ENCODE measurements around the gene CTDP1. TPM values are rescaled to one million over a fixed set of nuclear protein-coding genes. Genes with fewer than 3 reads are reported as not detected.

Gene CTDP1
- total RNA-seq, 1 experiment from 2014 or later: 31.7 TPM

DNA sequence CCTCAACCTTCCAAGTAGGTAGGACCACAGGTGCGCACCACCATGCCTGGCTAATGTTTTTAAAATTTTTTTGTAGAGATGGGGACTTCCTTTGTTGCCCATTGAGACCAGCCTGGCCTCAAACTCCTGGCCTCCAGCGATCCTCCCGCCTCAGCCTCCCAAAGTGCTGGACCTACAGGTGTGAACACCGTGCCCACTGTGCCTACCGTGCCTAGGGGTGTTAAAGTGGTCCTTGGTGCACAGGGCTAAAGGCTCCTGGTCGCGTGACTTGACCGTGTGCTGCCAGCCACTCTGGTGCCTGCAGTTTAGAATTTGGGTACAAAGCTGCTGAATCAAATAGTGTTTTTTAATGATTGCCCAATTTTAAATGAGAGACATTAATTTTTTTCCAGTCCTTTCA lies 67.1 kb downstream of the CTDP1 start:
- ATAC-seq (no peak), DNase-seq (no peak)
- H3F3A ChIP-seq (ENCODE audit: low read length, unreplicated experiment): no peaks in the 10 kb centered on the region
- no peaks in the 10 kb centered on the region for H4K20me1 ChIP-seq (ENCODE audit: low read length)
- no peak overlapping the region for H2AFZ ChIP-seq (ENCODE audit: low read length)
- H3K9me3 ChIP-seq (ENCODE audit: low read length): no peaks in the 10 kb centered on the region
- 0 out of 2 replicates have a peak, but pooled peaks cover 2% of the 10 kb centered on the region for H3K36me3 ChIP-seq (ENCODE audit: low read depth, low read length)
- H3K4me2 ChIP-seq (ENCODE audit: low read length): no peak overlapping the region
- intact Hi-C loops (cut with micrococcal nuclease): no loop called here
- no peak overlapping the region for H3K9ac ChIP-seq (ENCODE audit: low read length)
- H3K4me3 ChIP-seq (ENCODE audit: low read length): no peak overlapping the region
- no peaks in the 10 kb centered on the region for H3K79me2 ChIP-seq (ENCODE audit: low read length)
- H3K27ac ChIP-seq (ENCODE audit: low read length): no peak overlapping the region
- CTCF ChIA-PET: no interaction called here
- TF ChIP-seq EZH2phosphoT487 (IDR thresholded peaks at IDR 0.05; ENCODE audit: borderline replicate concordance, low read length) (no peak), EZH2 (IDR thresholded peaks at IDR 0.05; ENCODE audit: low read length, unreplicated experiment) (no peak)
- TF ChIP-seq, protein P1, sequence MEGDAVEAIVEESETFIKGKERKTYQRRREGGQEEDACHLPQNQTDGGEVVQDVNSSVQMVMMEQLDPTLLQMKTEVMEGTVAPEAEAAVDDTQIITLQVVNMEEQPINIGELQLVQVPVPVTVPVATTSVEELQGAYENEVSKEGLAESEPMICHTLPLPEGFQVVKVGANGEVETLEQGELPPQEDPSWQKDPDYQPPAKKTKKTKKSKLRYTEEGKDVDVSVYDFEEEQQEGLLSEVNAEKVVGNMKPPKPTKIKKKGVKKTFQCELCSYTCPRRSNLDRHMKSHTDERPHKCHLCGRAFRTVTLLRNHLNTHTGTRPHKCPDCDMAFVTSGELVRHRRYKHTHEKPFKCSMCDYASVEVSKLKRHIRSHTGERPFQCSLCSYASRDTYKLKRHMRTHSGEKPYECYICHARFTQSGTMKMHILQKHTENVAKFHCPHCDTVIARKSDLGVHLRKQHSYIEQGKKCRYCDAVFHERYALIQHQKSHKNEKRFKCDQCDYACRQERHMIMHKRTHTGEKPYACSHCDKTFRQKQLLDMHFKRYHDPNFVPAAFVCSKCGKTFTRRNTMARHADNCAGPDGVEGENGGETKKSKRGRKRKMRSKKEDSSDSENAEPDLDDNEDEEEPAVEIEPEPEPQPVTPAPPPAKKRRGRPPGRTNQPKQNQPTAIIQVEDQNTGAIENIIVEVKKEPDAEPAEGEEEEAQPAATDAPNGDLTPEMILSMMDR (conservative IDR thresholded peaks at IDR 0.05; ENCODE audit: low read depth, low read length): no peak
- BruUV-seq (replicated peaks): no TSS peak
- H3K9me2 ChIP-seq (replicated peaks; ENCODE audit: low read length): no peaks in the 10 kb centered on the region
- no peaks in the 10 kb centered on the region for H3K27me3 ChIP-seq (ENCODE audit: low read length)
- POLR2A ChIA-PET (ENCODE audit: unreplicated experiment): no interaction called here
- no peaks in the 10 kb centered on the region for H3K4me1 ChIP-seq (ENCODE audit: insufficient read depth, low read length)

DNA sequence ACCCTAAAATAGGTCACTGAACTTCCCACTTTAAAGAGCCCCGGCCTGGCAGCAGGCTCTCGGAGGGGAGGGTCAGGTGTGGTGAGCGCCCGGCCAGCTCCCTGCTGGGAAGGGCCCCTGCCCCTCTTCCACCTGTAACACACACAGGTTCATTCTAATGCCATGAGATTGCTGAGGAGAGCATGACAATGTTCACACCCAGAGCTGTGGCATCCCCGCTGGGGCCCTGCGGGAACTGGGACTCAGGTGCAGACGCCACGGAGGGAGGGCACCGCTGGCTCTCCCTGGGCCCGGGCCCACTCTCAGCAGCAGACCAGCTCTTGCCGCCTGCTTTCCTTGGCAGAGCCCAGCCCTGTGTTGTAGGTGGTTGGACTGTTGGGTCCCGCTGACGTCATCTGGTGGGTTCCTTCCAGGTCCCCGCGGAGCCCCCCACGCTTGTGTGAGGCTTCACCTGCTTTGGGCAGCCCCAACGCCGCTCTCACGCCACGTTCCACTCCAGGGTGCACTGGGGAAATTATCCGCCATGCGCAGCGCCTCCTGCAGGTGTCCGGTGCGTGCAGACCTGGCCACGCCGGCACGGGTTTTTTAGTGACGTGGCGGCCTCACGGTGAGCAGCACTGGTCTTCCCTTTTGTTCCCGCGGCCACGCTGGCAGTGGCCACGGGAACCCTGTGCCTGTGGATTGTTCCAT lies 67.7 kb downstream of the CTDP1 start:
- intact Hi-C loops (cut with micrococcal nuclease): no loop called here
- H2AFZ ChIP-seq (ENCODE audit: low read length): no peak overlapping the region
- H3K9ac ChIP-seq (ENCODE audit: low read length): no peak overlapping the region
- DNase-seq (no peak), ATAC-seq (no peak)
- no TSS peak for BruUV-seq (replicated peaks)
- TF ChIP-seq EZH2phosphoT487 (IDR thresholded peaks at IDR 0.05; ENCODE audit: borderline replicate concordance, low read length): no peak
- TF ChIP-seq, protein P1 (conservative IDR thresholded peaks at IDR 0.05; ENCODE audit: low read depth, low read length): 0 out of 2 replicates have a peak, but pooled peaks have one; percentile 11
- POLR2A ChIA-PET (ENCODE audit: unreplicated experiment): no interaction called here
- no peak overlapping the region for H3K27ac ChIP-seq (ENCODE audit: low read length)
- H3K9me3 ChIP-seq (ENCODE audit: low read length): no peaks in the 10 kb centered on the region
- CTCF ChIA-PET: no interaction called here
- no peaks in the 10 kb centered on the region for H3K4me1 ChIP-seq (ENCODE audit: insufficient read depth, low read length)
- H3K4me3 ChIP-seq (ENCODE audit: low read length): no peak overlapping the region
- H3F3A ChIP-seq (ENCODE audit: low read length, unreplicated experiment): no peaks in the 10 kb centered on the region
- H3K36me3 ChIP-seq (ENCODE audit: low read depth, low read length): 0 out of 2 replicates have a peak, but pooled peaks cover 2% of the 10 kb centered on the region
- H3K27me3 ChIP-seq (ENCODE audit: low read length): no peaks in the 10 kb centered on the region
- H4K20me1 ChIP-seq (ENCODE audit: low read length): no peaks in the 10 kb centered on the region
- H3K4me2 ChIP-seq (ENCODE audit: low read length): no peak overlapping the region
- H3K79me2 ChIP-seq (ENCODE audit: low read length): no peaks in the 10 kb centered on the region
- H3K9me2 ChIP-seq (replicated peaks; ENCODE audit: low read length): no peaks in the 10 kb centered on the region
